Measurements from ENCODE around the gene CHST6. TPM values are rescaled to one million over a fixed set of nuclear protein-coding genes. Genes with fewer than 3 reads are reported as not detected.
"Not testable (repeated sequence)": the region's sequence is repeated elsewhere in the genome, so short reads cannot be mapped to it uniquely, and the experiment has no call there.

The CHST6 gene
- total RNA-seq, 4 donors from 2014 or later: 0.06 to 0.36 (median 0.09) TPM; not detected in 1

GRCh38 chr16:75526032-75526790 is 31.0 kb upstream of the CHST6 start:
- no peak for TF ChIP-seq CTCF (IDR thresholded peaks at IDR 0.05)
- DNase-seq (ENCODE audit: low spot score) (no peak), ATAC-seq (ENCODE audit: low FRiP score) (no peak)

GRCh38 chr16:75519175-75519574 is 23.9 kb upstream of the CHST6 start:
- no peak for ATAC-seq (ENCODE audit: low FRiP score)
- DNase-seq (ENCODE audit: low spot score): no peak

GRCh38 chr16:75516189-75516966 is 21.1 kb upstream of the CHST6 start:
- DNase-seq (ENCODE audit: low spot score): not testable (repeated sequence)

More at GRCh38 chr16:75519175-75519574, 23.9 kb upstream of the CHST6 start:
- TF ChIP-seq CTCF (IDR thresholded peaks at IDR 0.05): no peak

GRCh38 chr16:75514296-75514695 is 19.1 kb upstream of the CHST6 start:
- TF ChIP-seq CTCF (IDR thresholded peaks at IDR 0.05): no peak
- DNase-seq (ENCODE audit: low spot score): no peak
- ATAC-seq (ENCODE audit: low FRiP score): no peak

More at GRCh38 chr16:75516189-75516966, 21.1 kb upstream of the CHST6 start:
- peak; percentile 39 for ATAC-seq (ENCODE audit: low FRiP score)

GRCh38 chr16:75506574-75506973 is 11.3 kb upstream of the CHST6 start:
- ATAC-seq (ENCODE audit: low FRiP score) (peak; percentile 76), DNase-seq (ENCODE audit: low spot score) (no peak)
- TF ChIP-seq CTCF (IDR thresholded peaks at IDR 0.05): no peak

- ATAC-seq (ENCODE audit: low FRiP score): no peak
- TF ChIP-seq CTCF (IDR thresholded peaks at IDR 0.05): no peak
- DNase-seq (ENCODE audit: low spot score): no peak
Measured at GRCh38 chr16:75506107-75506506, 10.9 kb upstream of the CHST6 start.

GRCh38 chr16:75503801-75504200 is 8.6 kb upstream of the CHST6 start:
- DNase-seq (ENCODE audit: low spot score) (no peak), ATAC-seq (ENCODE audit: low FRiP score) (no peak)
- no peak for TF ChIP-seq CTCF (IDR thresholded peaks at IDR 0.05)
